ENCODE data around the gene MAEA.

GRCh38 chr4:1340181-1340747 lies 50.6 kb downstream of the MAEA start:
- TF ChIP-seq CTCF (IDR thresholded peaks at IDR 0.05) (no peak), EZH2phosphoT487 (IDR thresholded peaks at IDR 0.05) (no peak), EZH2 (IDR thresholded peaks at IDR 0.05) (no peak)
